Neutrophil (primary cell): ENCODE results near the gene MAP2K5.
A peak's percentile ranks its signal among the peaks of the same experiment; 100 is the strongest.

Experiments
- H3K27ac ChIP-seq: fragments of 200-600 bp; sonication (generic); 2 replicates; pipeline ENCODE4 v1.5.1; 2016; ENCODE audit warnings: mild to moderate bottlenecking, moderate library complexity
- H3K27me3 ChIP-seq: fragments of 200-600 bp; sonication (generic); 2 replicates; pipeline ENCODE4 v1.6.0; 2016; ENCODE audit warnings: mild to moderate bottlenecking
- H3K36me3 ChIP-seq: fragments of 200-600 bp; sonication (generic); 2 replicates; pipeline ENCODE4 v1.5.1; 2017
- H3K4me1 ChIP-seq, 2 experiments: fragments of 200-600 bp in 1 of 2; sonication (generic) in 1 of 2; 1 replicate in 1 of 2; 2 replicates in 1 of 2; pipeline versions ENCODE4 v1.5.1 to v1.6.1; 2013 to 2016; ENCODE audit warnings: low read depth in 1 of 2, low read length in 1 of 2, mild to moderate bottlenecking in 1 of 2, moderate library complexity in 1 of 2; ENCODE audit not compliant: control insufficient read depth in 1 of 2, insufficient read depth in 1 of 2
- H3K4me3 ChIP-seq, 2 experiments: fragments of 200-600 bp in 1 of 2; sonication (generic) in 1 of 2; 1 replicate in 1 of 2; 2 replicates in 1 of 2; pipeline ENCODE4 v1.5.1; 2013 to 2016; ENCODE audit warnings: low read depth in 1 of 2, low read length in 1 of 2, mild to moderate bottlenecking in 1 of 2, moderate library complexity in 1 of 2
- H3K9me3 ChIP-seq: fragments of 200-600 bp; sonication (generic); 2 replicates; pipeline ENCODE4 v1.5.1; 2016
- CTCF ChIP-seq: fragments of 200-600 bp; sonication (generic); IDR thresholded peaks from 2 replicates; pipeline ENCODE4 v1.5.1; 2016; ENCODE audit warnings: antibody characterized with exemption

The MAP2K5 gene

GRCh38 chr15:67849538-67849937 is 307.0 kb downstream of the MAP2K5 start:
- H3K9me3 ChIP-seq, result no peaks in the 10 kb centered on the region
- H3K27ac ChIP-seq, result no peak overlapping the region
- no peak for TF ChIP-seq CTCF
- no peaks in the 10 kb centered on the region for H3K27me3 ChIP-seq
- peaks cover 38 to 43% of the 10 kb centered on the region in 2 experiments for H3K4me1 ChIP-seq
- no peak overlapping the region for H3K4me3 ChIP-seq
- no peaks in the 10 kb centered on the region for H3K36me3 ChIP-seq

- H3K36me3 ChIP-seq, result no peaks in the 10 kb centered on the region
- H3K27me3 ChIP-seq, result no peaks in the 10 kb centered on the region
- H3K4me1 ChIP-seq, result peaks cover 40 to 43% of the 10 kb centered on the region in 2 experiments
- H3K27ac ChIP-seq, result peak overlapping the region; percentile 80
- TF ChIP-seq CTCF, result no peak
- no peak overlapping the region for H3K4me3 ChIP-seq
- H3K9me3 ChIP-seq, result no peaks in the 10 kb centered on the region
Measured at GRCh38 chr15:67850336-67850735, 307.8 kb downstream of the MAP2K5 start.

GRCh38 chr15:67850994-67851571 is 308.6 kb downstream of the MAP2K5 start:
- no peaks in the 10 kb centered on the region for H3K27me3 ChIP-seq
- H3K36me3 ChIP-seq, result no peaks in the 10 kb centered on the region
- peak overlapping the region; percentile 80 for H3K27ac ChIP-seq
- TF ChIP-seq CTCF, result no peak
- no peaks in the 10 kb centered on the region for H3K9me3 ChIP-seq
- peak overlapping the region in 1 of 2 experiments; percentile 38 for H3K4me3 ChIP-seq
- H3K4me1 ChIP-seq, result peaks cover 40 to 43% of the 10 kb centered on the region in 2 experiments

GRCh38 chr15:67852418-67852817 is 309.9 kb downstream of the MAP2K5 start:
- no peaks in the 10 kb centered on the region for H3K27me3 ChIP-seq

GRCh38 chr15:67853454-67853853 is 311.0 kb downstream of the MAP2K5 start:
- no peak for TF ChIP-seq CTCF
- Histone ChIP-seq H3K9me3 (no peaks in the 10 kb centered on the region), H3K4me3 (no peak overlapping the region), H3K27me3 (no peaks in the 10 kb centered on the region), H3K36me3 (no peaks in the 10 kb centered on the region), H3K4me1 (peaks cover 22 to 25% of the 10 kb centered on the region in 2 experiments), H3K27ac (no peak overlapping the region)

More at GRCh38 chr15:67852418-67852817, 309.9 kb downstream of the MAP2K5 start:
- Histone ChIP-seq H3K4me3 (no peak overlapping the region), H3K27ac (no peak overlapping the region), H3K9me3 (no peaks in the 10 kb centered on the region), H3K4me1 (peaks cover 33 to 35% of the 10 kb centered on the region in 2 experiments), H3K36me3 (no peaks in the 10 kb centered on the region)
- no peak for TF ChIP-seq CTCF
